H1 (cell line): ENCODE data around the gene OGFR. TPM values are rescaled to one million over a fixed set of nuclear protein-coding genes. Genes with fewer than 3 reads are reported as not detected.

Source experiments
- E2F6 ChIP-seq: IDR thresholded peaks from 2 replicates; pipeline ENCODE4 v1.6.1; 2012; ENCODE audit warnings: inconsistent platforms
- EGR1 ChIP-seq: IDR thresholded peaks from 2 replicates; pipeline ENCODE4 v1.6.1; 2011; ENCODE audit warnings: low read depth, low read length, borderline replicate concordance
- GABPA ChIP-seq: IDR thresholded peaks from 2 replicates; pipeline ENCODE4 v1.6.1; 2011; ENCODE audit warnings: mild to moderate bottlenecking, low read length, moderate library complexity, borderline replicate concordance; ENCODE audit not compliant: insufficient read depth
- MAX ChIP-seq: IDR thresholded peaks from 2 replicates; pipeline ENCODE4 v1.6.1; 2012; ENCODE audit warnings: inconsistent platforms
- SP1 ChIP-seq: IDR thresholded peaks from 2 replicates; pipeline ENCODE4 v1.6.1; 2011; ENCODE audit warnings: low read depth, low read length
- TAF1 ChIP-seq: IDR thresholded peaks from 2 replicates; pipeline ENCODE4 v1.6.1; 2011; ENCODE audit warnings: mild to moderate bottlenecking, low read depth, low read length
- USF2 ChIP-seq: IDR thresholded peaks from 2 replicates; pipeline ENCODE4 v1.6.1; 2011; ENCODE audit warnings: low read length, improper control_type of control experiment
- polyA plus RNA-seq, 7 experiments: library from polyadenylated mRNA; depleted of rRNA in 3 of 7; stranded (reverse) in 5 of 7; unstranded in 2 of 7; fragments of >200 nt in 5 of 7; fragments of 200-250 nt in 2 of 7; gene quantifications; 1 replicate in 5 of 7; 2 replicates in 1 of 7; 4 replicates in 1 of 7; pipeline versions ENCODE4 v1.2.1 to v1.2.3, GENCODE V29; 2011 to 2013; ENCODE audit warnings: missing spikeins in 2 of 7, mixed read lengths in 2 of 7
- total RNA-seq: library from RNA; stranded (reverse); fragmentation: NEBNext Ultra II Directional; extraction: Animal tissue kit (Norgen Biotek cat#: 25700); gene quantifications from 2 replicates; pipeline ENCODE4 v1.2.1, GENCODE V29; 2021

The OGFR gene
- total and polyA plus RNA-seq, 2 of the 8 experiments (the other 6 are each of a cell fraction or from before 2014, with no cell fraction given) = 13.9 to 25.1 TPM

- TF ChIP-seq USF2 (no peak), TAF1 (no peak), MAX (no peak), SP1 (no peak), EGR1 (no peak), GABPA (no peak), E2F6 (no peak)
Observed at GRCh38 chr20:62771396-62772102, 33.1 kb upstream of the OGFR start (continued).
